ENCODE data around the gene CLMN.

DNA sequence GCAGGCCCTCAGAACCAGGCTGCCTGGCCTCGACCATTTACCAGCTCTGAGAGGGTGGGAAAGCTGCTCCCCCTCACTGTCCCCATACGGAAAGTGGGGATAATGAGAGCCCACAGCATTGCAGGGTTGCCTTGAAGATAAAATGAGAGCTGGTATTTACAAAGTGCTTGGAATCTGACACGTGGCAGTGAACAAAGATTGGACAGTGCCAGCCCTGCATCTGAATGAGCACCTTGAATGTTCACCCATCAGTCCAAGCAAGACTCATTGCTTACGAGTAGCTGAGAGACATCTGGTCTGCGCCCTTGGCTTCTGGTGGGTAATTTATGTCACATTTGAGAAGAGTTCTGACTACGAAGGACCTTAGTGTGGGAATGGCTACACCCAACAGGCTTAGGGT, 67.5 kb downstream of the CLMN start:
- TF ChIP-seq POLR2AphosphoS5 (IDR thresholded peaks at IDR 0.05; ENCODE audit: borderline replicate concordance, low read depth, low read length) (no peak), EZH2 (IDR thresholded peaks at IDR 0.05) (no peak), FOXP2 (optimal IDR thresholded peaks at IDR 0.05; ENCODE audit: control extremely low read depth, extremely low read length, insufficient read depth) (no peak)
